Measurements from ENCODE around the gene PATZ1. TPM values are rescaled to one million over a fixed set of nuclear protein-coding genes. Genes with fewer than 3 reads are reported as not detected.

PATZ1 gene
- total RNA-seq, 1 donor from 2014 or later: 24.3 TPM

DNA sequence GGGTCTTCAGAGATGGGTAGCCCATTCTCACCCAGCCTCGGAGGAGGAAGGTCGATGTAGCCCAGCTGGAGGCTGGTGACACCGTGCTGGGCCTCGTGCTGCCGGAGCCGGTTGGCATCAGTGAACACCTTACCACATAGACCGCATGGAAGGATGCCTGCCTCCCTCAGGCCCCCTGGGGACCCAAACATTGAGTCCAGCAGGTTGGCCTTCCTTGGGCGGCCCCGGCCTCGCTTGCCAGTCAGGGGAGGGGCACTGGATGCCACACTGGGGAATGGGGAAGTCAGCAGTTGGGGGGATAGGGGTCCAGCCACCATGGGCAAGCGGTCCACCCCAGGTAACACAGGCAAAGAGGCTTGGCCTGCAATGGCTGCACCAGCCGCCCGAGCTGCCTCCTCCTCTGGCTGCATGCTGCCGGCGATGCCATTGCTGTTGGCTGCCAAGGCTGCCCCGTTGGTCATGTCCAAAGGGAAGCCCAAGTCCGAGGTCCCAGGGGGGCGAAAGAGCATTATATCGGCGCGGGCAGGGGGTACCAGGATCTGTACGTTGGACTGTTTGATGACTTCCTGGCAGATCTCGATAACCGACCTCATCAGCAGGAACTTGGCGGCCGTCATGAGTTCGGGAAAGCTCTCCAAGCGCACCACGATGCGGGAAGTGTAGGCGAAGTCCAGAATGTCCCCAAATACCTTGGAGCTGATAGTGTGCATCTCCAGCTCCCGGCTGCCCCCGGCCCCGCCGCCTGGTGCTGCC, 1.4 kb downstream of the PATZ1 start:
- Histone ChIP-seq H3K9me3 (no peaks in the 10 kb centered on the region), H3K4me3 (peak overlapping the region; percentile 75), H3K36me3 (peaks cover 26% of the 10 kb centered on the region), H3K27me3 (no peaks in the 10 kb centered on the region), H3K4me1 (peaks cover 47% of the 10 kb centered on the region), H3K27ac (peak overlapping the region; percentile 70)
- DNase-seq (peak; percentile 68), ATAC-seq (no peak)
- intact Hi-C loops (cut with DNase I): no loop called here
- TF ChIP-seq, protein P1, sequence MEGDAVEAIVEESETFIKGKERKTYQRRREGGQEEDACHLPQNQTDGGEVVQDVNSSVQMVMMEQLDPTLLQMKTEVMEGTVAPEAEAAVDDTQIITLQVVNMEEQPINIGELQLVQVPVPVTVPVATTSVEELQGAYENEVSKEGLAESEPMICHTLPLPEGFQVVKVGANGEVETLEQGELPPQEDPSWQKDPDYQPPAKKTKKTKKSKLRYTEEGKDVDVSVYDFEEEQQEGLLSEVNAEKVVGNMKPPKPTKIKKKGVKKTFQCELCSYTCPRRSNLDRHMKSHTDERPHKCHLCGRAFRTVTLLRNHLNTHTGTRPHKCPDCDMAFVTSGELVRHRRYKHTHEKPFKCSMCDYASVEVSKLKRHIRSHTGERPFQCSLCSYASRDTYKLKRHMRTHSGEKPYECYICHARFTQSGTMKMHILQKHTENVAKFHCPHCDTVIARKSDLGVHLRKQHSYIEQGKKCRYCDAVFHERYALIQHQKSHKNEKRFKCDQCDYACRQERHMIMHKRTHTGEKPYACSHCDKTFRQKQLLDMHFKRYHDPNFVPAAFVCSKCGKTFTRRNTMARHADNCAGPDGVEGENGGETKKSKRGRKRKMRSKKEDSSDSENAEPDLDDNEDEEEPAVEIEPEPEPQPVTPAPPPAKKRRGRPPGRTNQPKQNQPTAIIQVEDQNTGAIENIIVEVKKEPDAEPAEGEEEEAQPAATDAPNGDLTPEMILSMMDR (IDR thresholded peaks at IDR 0.05): no peak

DNA sequence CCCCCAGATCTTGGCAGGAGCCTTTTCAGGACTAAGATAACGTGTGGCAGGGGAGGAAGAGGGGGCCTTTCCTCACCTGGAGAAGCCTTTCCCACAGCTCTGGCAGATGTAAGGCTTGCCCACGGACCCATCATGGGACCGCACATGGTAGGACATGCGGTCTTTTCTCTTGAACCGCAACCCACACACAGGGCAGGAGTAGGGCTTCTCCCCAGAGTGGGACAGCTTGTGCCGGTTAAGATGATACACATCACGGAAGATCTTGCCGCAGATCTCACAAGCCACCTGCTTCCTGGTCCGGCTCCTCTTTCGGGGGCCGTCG, 1.9 kb downstream of the PATZ1 start:
- H3K27me3 ChIP-seq: no peaks in the 10 kb centered on the region
- H3K36me3 ChIP-seq: peaks cover 31% of the 10 kb centered on the region
- TF ChIP-seq, protein P1 (IDR thresholded peaks at IDR 0.05): no peak
- intact Hi-C loops (cut with DNase I): no loop called here
- H3K4me1 ChIP-seq: peaks cover 50% of the 10 kb centered on the region
- DNase-seq: no peak
- H3K9me3 ChIP-seq: no peaks in the 10 kb centered on the region
- no peak for ATAC-seq
- peak overlapping the region; percentile 75 for H3K4me3 ChIP-seq
- H3K27ac ChIP-seq: peak overlapping the region; percentile 70

DNA sequence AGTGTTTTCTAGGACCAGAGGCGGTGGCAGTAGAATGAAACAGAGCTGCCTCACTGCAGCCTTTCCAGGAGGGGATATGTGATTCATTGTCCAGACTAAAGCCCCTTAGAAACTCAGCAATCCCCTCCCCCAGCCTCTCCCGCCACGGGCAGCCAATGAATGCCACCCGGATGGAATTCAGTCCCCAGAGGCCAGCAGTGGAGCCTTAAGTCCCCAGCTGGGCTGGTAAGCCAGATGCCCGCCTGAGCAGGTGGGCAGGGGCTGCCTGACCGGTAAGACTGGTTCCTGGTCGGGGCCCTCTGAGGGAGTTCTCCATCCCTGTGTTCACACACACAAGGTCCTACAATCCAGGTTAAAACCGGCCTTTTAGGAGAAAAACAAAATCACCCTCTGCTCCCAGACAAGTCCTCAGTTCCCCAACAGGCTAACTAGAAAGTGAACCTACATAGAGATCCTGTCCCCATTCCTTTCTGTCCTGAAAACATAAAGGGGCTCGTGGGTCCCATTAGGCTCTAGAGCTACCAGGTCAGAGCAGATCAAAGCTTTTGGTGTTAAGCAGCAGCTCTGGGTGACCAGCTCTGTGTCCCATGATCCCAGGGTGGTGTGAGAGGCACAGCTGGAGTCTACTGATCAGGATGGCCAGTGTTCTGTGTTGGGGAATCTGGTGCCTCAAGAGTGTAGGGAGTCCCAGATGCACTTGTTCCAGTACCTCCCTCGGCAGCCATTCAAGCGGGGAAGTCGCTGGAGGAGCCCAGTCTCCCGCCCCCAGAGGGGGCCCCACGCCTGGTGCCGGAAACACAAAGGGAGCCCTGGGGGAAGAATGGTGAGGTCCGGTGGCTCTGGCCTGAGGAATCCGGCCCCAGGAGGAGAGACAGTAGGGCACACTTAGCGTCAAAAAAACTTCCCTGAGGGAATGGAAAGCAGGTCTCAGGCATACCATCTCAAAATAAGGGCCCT, 2.6 kb downstream of the PATZ1 start:
- DNase-seq (peak; percentile 93), ATAC-seq (peak; percentile 61)
- intact Hi-C loops (cut with DNase I): no loop called here
- H3K9me3 ChIP-seq: no peaks in the 10 kb centered on the region
- H3K36me3 ChIP-seq: peaks cover 33% of the 10 kb centered on the region
- H3K27me3 ChIP-seq: no peaks in the 10 kb centered on the region
- peak overlapping the region; percentile 75 for H3K4me3 ChIP-seq
- H3K4me1 ChIP-seq: peaks cover 50% of the 10 kb centered on the region
- peak overlapping the region; percentile 70 for H3K27ac ChIP-seq
- TF ChIP-seq, protein P1 (IDR thresholded peaks at IDR 0.05): no peak

DNA sequence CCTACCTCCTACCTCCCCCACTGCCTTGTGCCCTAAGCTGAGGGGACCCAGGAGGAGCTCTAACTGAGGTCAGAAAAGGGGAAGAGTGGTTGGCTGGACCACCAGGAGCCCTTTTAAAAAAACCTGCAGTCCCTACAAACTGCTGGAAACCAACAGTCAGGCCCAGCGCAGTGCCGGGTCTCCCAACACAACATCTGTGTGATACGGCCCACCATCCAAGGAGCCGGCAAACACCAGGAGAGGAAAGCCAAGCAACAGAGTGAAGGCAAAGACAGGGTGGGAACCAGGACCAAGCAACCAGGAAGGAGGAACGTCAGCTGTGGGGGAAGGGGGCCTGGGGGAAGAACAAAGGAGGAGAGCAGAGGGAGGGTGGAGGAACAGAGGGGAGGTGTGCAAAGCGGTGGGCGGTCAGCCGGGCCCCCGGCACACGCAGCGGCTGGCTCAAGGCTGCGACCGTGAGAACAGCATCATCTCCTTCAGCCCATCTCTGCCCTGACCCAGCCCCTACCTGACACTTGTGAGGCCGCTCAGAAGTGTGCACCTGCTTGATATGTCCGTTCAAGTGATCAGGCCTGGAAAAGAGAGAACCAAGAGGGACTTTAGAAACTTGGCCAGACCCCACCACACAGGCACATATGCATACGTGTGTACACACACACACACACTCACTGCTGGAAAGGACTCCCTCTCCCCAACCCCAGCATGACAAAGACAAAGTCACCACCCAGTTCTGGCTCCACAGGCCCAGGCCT, 3.6 kb downstream of the PATZ1 start:
- H3K36me3 ChIP-seq: peaks cover 43% of the 10 kb centered on the region
- peak overlapping the region; percentile 70 for H3K27ac ChIP-seq

More for the DNA sequence above, 3.6 kb downstream of the PATZ1 start:
- H3K9me3 ChIP-seq: no peaks in the 10 kb centered on the region
- H3K27me3 ChIP-seq: no peaks in the 10 kb centered on the region
- TF ChIP-seq, protein P1 (IDR thresholded peaks at IDR 0.05): no peak
- H3K4me3 ChIP-seq: peak overlapping the region; percentile 75
- H3K4me1 ChIP-seq: peaks cover 47% of the 10 kb centered on the region
- DNase-seq: no peak
- ATAC-seq: no peak
- intact Hi-C loops (cut with DNase I): no loop called here

Measured in upper lobe of right lung (tissue), 1 donor.